SK-N-SH (cell line): Measurements from ENCODE around the gene CNTNAP2.

Experiments used
- CTCF ChIP-seq: fragments of 200-600 bp; sonication (generic); IDR thresholded peaks from 2 replicates; pipeline ENCODE4 v1.6.1; 2017; ENCODE audit warnings: antibody characterized with exemption, mild to moderate bottlenecking, moderate library complexity
- GABPA ChIP-seq: IDR thresholded peaks from 2 replicates; pipeline ENCODE4 v1.4.0; 2012; ENCODE audit warnings: low read depth, mild to moderate bottlenecking
- JUND ChIP-seq: IDR thresholded peaks from 2 replicates; pipeline ENCODE4 v1.4.0; 2012
- MEF2A ChIP-seq: IDR thresholded peaks from 2 replicates; pipeline ENCODE4 v1.4.0; 2012; ENCODE audit warnings: low read depth, borderline replicate concordance
- REST ChIP-seq: IDR thresholded peaks from 2 replicates; pipeline ENCODE4 v1.6.1; 2012; ENCODE audit warnings: mild to moderate bottlenecking, low read depth, low read length, moderate library complexity
- SIN3A ChIP-seq: IDR thresholded peaks from 2 replicates; pipeline ENCODE4 v1.6.1; 2012; ENCODE audit warnings: low read depth, mild to moderate bottlenecking, low read length, moderate library complexity, borderline replicate concordance
- TAF1 ChIP-seq: IDR thresholded peaks from 2 replicates; pipeline ENCODE4 v1.6.1; 2012; ENCODE audit warnings: low read depth, mild to moderate bottlenecking, low read length, moderate library complexity, borderline replicate concordance

- TF ChIP-seq CTCF (peak; percentile 35), TAF1 (no peak), GABPA (no peak), MEF2A (no peak), SIN3A (no peak), JUND (no peak), REST (no peak)
These were observed 2180.5 kb downstream of the CNTNAP2 start for GRCh38 chr7:148296994-148297644.
